ENCODE data around the gene XPO5. TPM values are rescaled to one million over a fixed set of nuclear protein-coding genes. Genes with fewer than 3 reads are reported as not detected.

The XPO5 gene
- total and polyA plus RNA-seq, 9 of the 15 experiments (the other 6 are each of a cell fraction or from before 2014, with no cell fraction given): 36.0 to 170 (median 99.1) TPM

GRCh38 chr6:43575772-43576551, at the start of gene XPO5, which contains the start of gene POLH (continued):
- 0 out of 2 replicates have a peak, but pooled peaks have one; percentile 20 for TF ChIP-seq ZBTB40 (IDR thresholded peaks at IDR 0.05)
- TF ChIP-seq ZBTB40 (CRISPR knock-in tag; IDR thresholded peaks at IDR 0.05): no peak
- peak; percentile 77 for TF ChIP-seq CREB3L1 (IDR thresholded peaks at IDR 0.05; ENCODE audit: borderline replicate concordance, low read depth)
- TF ChIP-seq TFE3 (CRISPR knock-in tag; IDR thresholded peaks at IDR 0.05): no peak
- no peak for TF ChIP-seq EWSR1 (IDR thresholded peaks at IDR 0.05; ENCODE audit: borderline replicate concordance, low read depth, partially characterized antibody)
- peak; percentile 93 for TF ChIP-seq MAX (CRISPR knock-in tag; IDR thresholded peaks at IDR 0.05)
- 0 out of 2 replicates have a peak, but pooled peaks have one; percentile 77 for TF ChIP-seq ZC3H8 (IDR thresholded peaks at IDR 0.05)
- peak; percentile 36 for TF ChIP-seq TCF3 (CRISPR knock-in tag; IDR thresholded peaks at IDR 0.05)
- 0 out of 2 replicates have a peak, but pooled peaks have one; percentile 32 for TF ChIP-seq ZNF175 (CRISPR knock-in tag; IDR thresholded peaks at IDR 0.05; ENCODE audit: low read depth)
- TF ChIP-seq ZNF586 (CRISPR knock-in tag; conservative IDR thresholded peaks at IDR 0.05): no peak
- TF ChIP-seq ZKSCAN1 (IDR thresholded peaks at IDR 0.05; ENCODE audit: low read depth, low read length): peak; percentile 68; the same call in 1 of the 2 replicates
- TF ChIP-seq SIN3A (IDR thresholded peaks at IDR 0.05; ENCODE audit: borderline replicate concordance in 2 of 2, control insufficient read depth in 1 of 2, low read depth in 2 of 2, low read length in 2 of 2): peak; percentile 92 to 96; a peak in 3 of 4 replicates
- TF ChIP-seq STAG1 (CRISPR knock-in tag; IDR thresholded peaks at IDR 0.05; ENCODE audit: borderline replicate concordance): no peak
- TF ChIP-seq KDM5B (IDR thresholded peaks at IDR 0.05; ENCODE audit: insufficient replicate concordance, low read depth, low read length): peak; percentile 98
